ENCODE results near the gene PARP2. TPM values are rescaled to one million over a fixed set of nuclear protein-coding genes. Genes with fewer than 3 reads are reported as not detected.
"Not testable (repeated sequence)": the region's sequence is repeated elsewhere in the genome, so short reads cannot be mapped to it uniquely, and the experiment has no call there.

The PARP2 gene
- total and polyA plus RNA-seq, 4 experiments from 2014 or later = 13.1 to 25.0 (median 16.9) TPM

DNA sequence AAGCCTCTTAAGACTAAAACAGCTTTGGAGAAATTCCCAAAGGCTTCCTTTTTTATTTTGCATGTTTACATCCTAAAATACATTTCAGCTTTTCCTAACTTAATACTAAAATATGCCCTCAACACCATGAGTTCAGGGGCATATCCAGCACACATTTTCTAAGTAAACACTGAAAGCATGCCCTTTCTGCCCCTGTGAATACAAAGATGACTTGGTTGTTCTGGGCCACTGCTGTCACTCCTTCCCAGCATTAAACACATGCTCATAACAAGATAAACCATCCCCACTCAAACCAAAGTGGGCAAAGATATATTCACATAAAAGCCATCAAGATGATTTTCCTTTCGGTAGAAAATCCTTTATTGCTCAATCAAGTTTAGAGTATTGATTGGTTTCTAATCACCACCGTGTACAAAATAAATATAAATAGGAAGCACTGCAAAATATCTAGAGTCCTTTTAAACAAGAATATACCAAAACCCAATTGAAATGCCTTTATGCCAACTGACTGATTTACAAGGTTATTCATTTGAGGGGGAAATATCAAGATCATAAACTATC lies 12.3 kb upstream of the PARP2 start:
- Histone ChIP-seq H3K36me3 (ENCODE audit: insufficient read depth, low read length) (no peaks in the 10 kb centered on the region), H3K4me1 (ENCODE audit: insufficient read depth, low read length) (peaks cover 24% of the 10 kb centered on the region), H3K27me3 (ENCODE audit: insufficient read depth, low read length) (no peaks in the 10 kb centered on the region), H3K27ac (ENCODE audit: low read depth, low read length) (no peak overlapping the region), H3K9me3 (ENCODE audit: control insufficient read depth in 1 of 2, low read length in 2 of 2) (no peaks in the 10 kb centered on the region), H3K4me3 (ENCODE audit: low read length in 2 of 2) (no peak overlapping the region)
- CTCF ChIA-PET (ENCODE audit: partially characterized antibody) = interaction anchor here (0.6 to 10.7 kb wide), 5 partner anchors 19 to 452 kb away, joined by 3 to 354 read pairs (median 6); partner anchors contain the start of genes RNASE4 and TEP1
- H3K9me3 Mint-ChIP-seq = no peaks in the 10 kb centered on the region
- intact Hi-C loops (cut with micrococcal nuclease) = no loop called here
- peaks cover 26 to 49% (median 33%) of the 10 kb centered on the region in 4 donors for H3K4me1 Mint-ChIP-seq
- H3K27ac Mint-ChIP-seq = peak overlapping the region in 4 of 7 donors; percentile 5 to 79 (median 52)
- no peaks in the 10 kb centered on the region for H3K27me3 Mint-ChIP-seq
- DNase-seq = no peak
- peaks cover 0 to 13% of the 10 kb centered on the region in 2 donors for H3K36me3 Mint-ChIP-seq
- H3K4me3 Mint-ChIP-seq = no peak overlapping the region
- POLR2A ChIA-PET (ENCODE audit: partially characterized antibody) = interaction anchor here (3.4 to 4.2 kb wide), 2 partner anchors 11 to 352 kb away, joined by 28 to 70 read pairs; partner anchors contain the start of genes PARP2 and RNASE4

- Histone ChIP-seq H3K27ac (ENCODE audit: low read depth, low read length) (peak overlapping the region; percentile 67), H3K9me3 (ENCODE audit: control insufficient read depth in 1 of 2, low read length in 2 of 2) (no peaks in the 10 kb centered on the region), H3K4me3 (ENCODE audit: low read length in 2 of 2) (peak overlapping the region; percentile 62 to 67), H3K36me3 (ENCODE audit: insufficient read depth, low read length) (no peaks in the 10 kb centered on the region), H3K4me1 (ENCODE audit: insufficient read depth, low read length) (peaks cover 20% of the 10 kb centered on the region), H3K27me3 (ENCODE audit: insufficient read depth, low read length) (no peaks in the 10 kb centered on the region)
- POLR2A ChIA-PET (ENCODE audit: partially characterized antibody) = interaction anchor here (1.2 to 4.2 kb wide), 7 partner anchors 10 to 351 kb away, joined by 3 to 70 read pairs (median 6); partner anchors contain the start of genes PARP2, PIP4P1, RNASE4 and TEP1
- peaks cover 24 to 47% (median 29%) of the 10 kb centered on the region in 4 donors for H3K4me1 Mint-ChIP-seq
- DNase-seq = no peak
- H3K4me3 Mint-ChIP-seq = peak overlapping the region; percentile 99 to 100 (median 99)
- intact Hi-C loops (cut with micrococcal nuclease) = loop anchor here (2.0 kb wide), 1 partner anchor 128 kb away; the partner anchor contains the start of gene PIP4P1
- H3K9me3 Mint-ChIP-seq = no peaks in the 10 kb centered on the region
- peak overlapping the region; percentile 86 to 98 (median 98) for H3K27ac Mint-ChIP-seq
- H3K27me3 Mint-ChIP-seq = no peaks in the 10 kb centered on the region
- peaks cover 0 to 9% of the 10 kb centered on the region in 2 donors for H3K36me3 Mint-ChIP-seq
- CTCF ChIA-PET (ENCODE audit: partially characterized antibody) = interaction anchor here (0.8 to 10.7 kb wide), 7 partner anchors 9 to 359 kb away, joined by 3 to 354 read pairs (median 7); partner anchors contain the start of genes PARP2 and RNASE4
Observed at GRCh38 chr14:20332431-20332787, 11.0 kb upstream of the PARP2 start.

- peaks cover 20 to 41% (median 24%) of the 10 kb centered on the region in 4 donors for H3K4me1 Mint-ChIP-seq
- H3K36me3 Mint-ChIP-seq = peaks cover 0 to 8% of the 10 kb centered on the region in 2 donors
- Histone ChIP-seq H3K4me3 (ENCODE audit: low read length in 2 of 2) (peak within 1 kb of the TSS; percentile 62 to 67), H3K4me1 (ENCODE audit: insufficient read depth, low read length) (peaks cover 16% of the 10 kb centered on the region), H3K27me3 (ENCODE audit: insufficient read depth, low read length) (no peaks in the 10 kb centered on the region), H3K36me3 (ENCODE audit: insufficient read depth, low read length) (no peaks in the 10 kb centered on the region), H3K27ac (ENCODE audit: low read depth, low read length) (peak within 1 kb of the TSS; percentile 67), H3K9me3 (ENCODE audit: control insufficient read depth in 1 of 2, low read length in 2 of 2) (no peaks in the 10 kb centered on the region)
- ChIA-PET CTCF (ENCODE audit: partially characterized antibody) (interaction anchor here (0.6 to 10.7 kb wide), 9 partner anchors 8 to 358 kb away, joined by 3 to 354 read pairs (median 4); partner anchors contain the start of genes PARP2 and RNASE4), POLR2A (ENCODE audit: partially characterized antibody) (interaction anchor here (1.0 to 4.2 kb wide), 8 partner anchors 10 to 351 kb away, joined by 3 to 70 read pairs (median 6); partner anchors contain the start of genes PARP2, PIP4P1, RNASE4 and TEP1)
- peak within 1 kb of the TSS; percentile 99 to 100 (median 99) for H3K4me3 Mint-ChIP-seq
- intact Hi-C loops (cut with micrococcal nuclease) = loop anchor here (1.0 to 2.0 kb wide), 3 partner anchors 10 to 280 kb away; partner anchors contain the start of genes PARP2 and PIP4P1
- no peaks in the 10 kb centered on the region for H3K27me3 Mint-ChIP-seq
- H3K27ac Mint-ChIP-seq = peak within 1 kb of the TSS; percentile 86 to 98 (median 98)
- no peaks in the 10 kb centered on the region for H3K9me3 Mint-ChIP-seq
- DNase-seq = peak; percentile 73 to 84 (median 73)
Observed at GRCh38 chr14:20332788-20333493, 10.5 kb upstream of the PARP2 start, which contains the start of gene CCNB1IP1. Gene CCNB1IP1, minus strand, starts transcription at chr14:20333279. Its CDS starts 16,756 bp downstream, at chr14:20316523.

- Mint-ChIP-seq H3K36me3 (peaks cover 0 to 8% of the 10 kb centered on the region in 2 donors), H3K4me3 (peak overlapping the region; percentile 99 to 100 (median 99)), H3K9me3 (no peaks in the 10 kb centered on the region), H3K27me3 (no peaks in the 10 kb centered on the region), H3K4me1 (peaks cover 20 to 38% (median 23%) of the 10 kb centered on the region in 4 donors), H3K27ac (peak overlapping the region; percentile 86 to 98 (median 98))
- DNase-seq = no peak
- Histone ChIP-seq H3K27me3 (ENCODE audit: insufficient read depth, low read length) (no peaks in the 10 kb centered on the region), H3K4me1 (ENCODE audit: insufficient read depth, low read length) (peaks cover 16% of the 10 kb centered on the region), H3K9me3 (ENCODE audit: control insufficient read depth in 1 of 2, low read length in 2 of 2) (no peaks in the 10 kb centered on the region), H3K4me3 (ENCODE audit: low read length in 2 of 2) (peak overlapping the region; percentile 62 to 67), H3K27ac (ENCODE audit: low read depth, low read length) (peak overlapping the region; percentile 67), H3K36me3 (ENCODE audit: insufficient read depth, low read length) (no peaks in the 10 kb centered on the region)
- intact Hi-C loops (cut with micrococcal nuclease) = loop anchor here (1.0 to 2.0 kb wide), 3 partner anchors 10 to 280 kb away; partner anchors contain the start of genes PARP2 and PIP4P1
- POLR2A ChIA-PET (ENCODE audit: partially characterized antibody) = interaction anchor here (0.9 to 4.2 kb wide), 8 partner anchors 9 to 350 kb away, joined by 3 to 70 read pairs (median 6); partner anchors contain the start of genes PARP2, PIP4P1, RNASE4 and TEP1
- CTCF ChIA-PET (ENCODE audit: partially characterized antibody) = interaction anchor here (0.6 to 10.7 kb wide), 6 partner anchors 10 to 358 kb away, joined by 3 to 354 read pairs (median 10); partner anchors contain the start of genes PARP2 and RNASE4
Observed at GRCh38 chr14:20333494-20333841, 10.0 kb upstream of the PARP2 start.

DNA sequence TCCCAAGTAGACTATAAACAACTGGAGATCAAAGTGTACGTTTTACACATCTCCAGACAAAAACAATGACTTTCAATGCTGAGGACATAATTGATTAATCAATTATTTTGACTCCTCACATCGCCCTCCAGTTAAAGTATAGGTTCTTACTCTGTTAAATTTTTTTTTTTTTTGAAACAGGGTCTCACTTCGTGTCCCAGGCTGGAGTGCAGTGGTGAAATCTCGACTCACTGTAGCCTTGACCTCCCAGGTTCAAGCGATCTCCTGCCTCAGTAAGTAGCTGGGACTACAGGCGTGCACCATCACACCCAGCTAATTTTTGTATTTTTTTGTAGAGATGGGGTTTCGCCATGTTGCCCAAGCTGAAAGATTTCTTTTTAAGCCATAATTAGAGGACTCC lies 9.4 kb upstream of the PARP2 start:
- DNase-seq = no peak
- Histone ChIP-seq H3K9me3 (ENCODE audit: control insufficient read depth in 1 of 2, low read length in 2 of 2) (no peaks in the 10 kb centered on the region), H3K27ac (ENCODE audit: low read depth, low read length) (no peak overlapping the region), H3K4me3 (ENCODE audit: low read length in 2 of 2) (no peak overlapping the region), H3K4me1 (ENCODE audit: insufficient read depth, low read length) (peaks cover 16% of the 10 kb centered on the region), H3K36me3 (ENCODE audit: insufficient read depth, low read length) (no peaks in the 10 kb centered on the region), H3K27me3 (ENCODE audit: insufficient read depth, low read length) (no peaks in the 10 kb centered on the region)
- no peaks in the 10 kb centered on the region for H3K27me3 Mint-ChIP-seq
- H3K4me3 Mint-ChIP-seq = peak overlapping the region in 3 of 8 donors; percentile 10 to 99 (median 45)
- peak overlapping the region in 1 of 7 donors; percentile 98 for H3K27ac Mint-ChIP-seq
- peaks cover 17 to 35% (median 23%) of the 10 kb centered on the region in 4 donors for H3K4me1 Mint-ChIP-seq
- intact Hi-C loops (cut with micrococcal nuclease) = no loop called here
- peaks cover 0 to 6% of the 10 kb centered on the region in 2 donors for H3K36me3 Mint-ChIP-seq
- ChIA-PET POLR2A (ENCODE audit: partially characterized antibody) (interaction anchor here (0.9 to 4.2 kb wide), 6 partner anchors 8 to 350 kb away, joined by 4 to 70 read pairs (median 8); partner anchors contain the start of genes PARP2, PIP4P1 and RNASE4), CTCF (ENCODE audit: partially characterized antibody) (interaction anchor here (1.5 to 10.7 kb wide), 4 partner anchors 9 to 350 kb away, joined by 4 to 354 read pairs (median 18); partner anchors contain the start of genes PARP2 and RNASE4)
- no peaks in the 10 kb centered on the region for H3K9me3 Mint-ChIP-seq

GRCh38 chr14:20341032-20341431 lies 2.4 kb upstream of the PARP2 start:
- ChIA-PET CTCF (ENCODE audit: partially characterized antibody) (interaction anchor here (0.7 to 9.5 kb wide), 6 partner anchors 9 to 350 kb away, joined by 3 to 124 read pairs (median 20); partner anchors contain the start of gene TEP1), POLR2A (ENCODE audit: partially characterized antibody) (interaction anchor here (1.3 to 4.2 kb wide), 7 partner anchors 9 to 350 kb away, joined by 3 to 70 read pairs (median 39); partner anchors contain the start of genes APEX1, CCNB1IP1, OSGEP and PIP4P1)
- H3K36me3 ChIP-seq (ENCODE audit: insufficient read depth, low read length); DNase-seq; H3K9me3 Mint-ChIP-seq; intact Hi-C loops (cut with micrococcal nuclease); H3K9me3 ChIP-seq (ENCODE audit: control insufficient read depth in 1 of 2, low read length in 2 of 2); H3K4me1 ChIP-seq (ENCODE audit: insufficient read depth, low read length); H3K27me3 Mint-ChIP-seq; H3K27ac ChIP-seq (ENCODE audit: low read depth, low read length); H3K4me3 ChIP-seq (ENCODE audit: low read length in 2 of 2); H3K27me3 ChIP-seq (ENCODE audit: insufficient read depth, low read length): not testable (repeated sequence)
- peaks cover 5 to 27% (median 10%) of the 10 kb centered on the region in 4 donors for H3K4me1 Mint-ChIP-seq
- H3K27ac Mint-ChIP-seq = peak overlapping the region in 2 of 7 donors; percentile 48 to 97
- peak overlapping the region in 2 of 8 donors; percentile 42 to 65 for H3K4me3 Mint-ChIP-seq
- peaks cover 0 to 21% of the 10 kb centered on the region in 2 donors for H3K36me3 Mint-ChIP-seq
